H1 (cell line): ENCODE measurements around the gene ST6GALNAC3. TPM values are rescaled to one million over a fixed set of nuclear protein-coding genes. Genes with fewer than 3 reads are reported as not detected.

ENCODE experiments used
- CTCF ChIA-PET: fragments of 300-600 bp; sonication (Branson Sonifier 250); formaldehyde crosslinking; loops from one replicate; lab custom pipeline; 2021; ENCODE audit not compliant: partially characterized antibody; lab: Charles Lee
- POLR2A ChIA-PET: fragments of 300-600 bp; sonication (Branson Sonifier 250); formaldehyde crosslinking; loops from one replicate; lab custom pipeline; 2021; ENCODE audit warnings: inconsistent platforms; ENCODE audit not compliant: partially characterized antibody; lab: Charles Lee
- DNase-seq, 2 experiments: peaks; one replicate each; pipeline versions ENCODE4 v3.0.0 to v3.0.0-alpha.2; 2010 to 2022; ENCODE audit warnings: low spot score in 2 of 2, low read depth in 1 of 2, mixed read lengths in 1 of 2
- FAIRE-seq: peaks from 2 replicates; lab custom pipeline; 2011; peaks lifted over from hg19 to GRCh38; lab: Jason Lieb, UNC
- H2AFZ ChIP-seq: 2 replicates; pipeline ENCODE4 v1.8.1; 2012; ENCODE audit warnings: low read length, inconsistent platforms
- H2AK5ac ChIP-seq: 2 replicates; pipeline ENCODE4 v1.6.1; 2013; ENCODE audit warnings: low read depth, low read length
- H2BK120ac ChIP-seq: replicated peaks from 2 replicates; pipeline ENCODE3; 2013; ENCODE audit warnings: low read depth, low read length, inconsistent platforms
- H2BK12ac ChIP-seq: 2 replicates; pipeline ENCODE4 v1.6.1; 2013; ENCODE audit warnings: low read depth, low read length
- H2BK15ac ChIP-seq: 2 replicates; pipeline ENCODE4 v1.6.1; 2013; ENCODE audit warnings: low read length
- H2BK20ac ChIP-seq: 2 replicates; pipeline ENCODE4 v1.6.1; 2013; ENCODE audit warnings: low read length
- H2BK5ac ChIP-seq: 2 replicates; pipeline ENCODE4 v1.6.1; 2013; ENCODE audit warnings: low read depth, low read length
- H3K14ac ChIP-seq: 2 replicates; pipeline ENCODE4 v1.6.1; 2013; ENCODE audit warnings: inconsistent platforms; ENCODE audit not compliant: insufficient read length
- H3K18ac ChIP-seq: 2 replicates; pipeline ENCODE4 v1.6.1; 2013; ENCODE audit warnings: low read length; ENCODE audit errors: extremely low read depth
- H3K23ac ChIP-seq: 2 replicates; pipeline ENCODE4 v1.6.1; 2013; ENCODE audit warnings: inconsistent platforms; ENCODE audit not compliant: insufficient read length
- H3K23me2 ChIP-seq: 2 replicates; pipeline ENCODE4 v1.6.1; 2013; ENCODE audit warnings: low read depth, low read length
- H3K27ac ChIP-seq: 2 replicates; pipeline ENCODE4 v1.6.1; 2011; ENCODE audit warnings: low read depth, low read length, inconsistent platforms
- H3K27me3 ChIP-seq, 4 experiments: replicated peaks in 1 of 4; 1 replicate in 1 of 4; 2 replicates in 3 of 4; pipeline versions ENCODE4 v1.6.1 to v1.8.1; 2011 to 2013; ENCODE audit warnings: low read length in 3 of 4, mild to moderate bottlenecking in 3 of 4, inconsistent platforms in 2 of 4, mixed read lengths in 2 of 4, moderate library complexity in 1 of 4; ENCODE audit not compliant: control insufficient read depth in 3 of 4, insufficient read depth in 3 of 4; ENCODE audit errors: extremely low read depth in 1 of 4
- H3K36me3 ChIP-seq, 4 experiments: 2 replicates each; pipeline versions ENCODE4 v1.6.1 to v1.8.1; 2011 to 2013; ENCODE audit warnings: mild to moderate bottlenecking in 4 of 4, low read length in 3 of 4, moderate library complexity in 2 of 4, control low read depth in 1 of 4, inconsistent platforms in 1 of 4; ENCODE audit not compliant: insufficient read depth in 4 of 4, control insufficient read depth in 2 of 4
- H3K4ac ChIP-seq: replicated peaks from 2 replicates; pipeline ENCODE3; 2013; ENCODE audit warnings: low read length, low read depth, mixed read lengths, inconsistent platforms; ENCODE audit not compliant: insufficient read length
- H3K4me1 ChIP-seq, 4 experiments: replicated peaks in 1 of 4; 1 replicate in 1 of 4; 2 replicates in 3 of 4; pipeline versions ENCODE4 v1.6.1 to v1.8.1; 2011 to 2013; ENCODE audit warnings: low read length in 3 of 4, inconsistent platforms in 2 of 4, mixed read lengths in 1 of 4; ENCODE audit not compliant: insufficient read depth in 4 of 4, control insufficient read depth in 3 of 4
- H3K4me2 ChIP-seq, 2 experiments: 2 replicates each; pipeline versions ENCODE4 v1.6.1 to v1.8.1; 2011 to 2013; ENCODE audit warnings: low read depth in 2 of 2, low read length in 2 of 2, control low read depth in 1 of 2, inconsistent platforms in 1 of 2, mild to moderate bottlenecking in 1 of 2; ENCODE audit not compliant: insufficient read depth in 1 of 2
- H3K4me3 ChIP-seq, 4 experiments: fragments of 200-600, 300-600 bp in 1 of 4; sonication (generic), shearing (Covaris generic), sonication (Bioruptor Twin) in 1 of 4; 2 replicates each; pipeline versions ENCODE4 v1.5.1 to v1.8.1; 2011 to 2016; ENCODE audit warnings: low read length in 4 of 4, low read depth in 3 of 4, control low read depth in 2 of 4, inconsistent platforms in 2 of 4, mild to moderate bottlenecking in 2 of 4, mixed read lengths in 1 of 4, moderate library complexity in 1 of 4; ENCODE audit not compliant: insufficient read depth in 2 of 4; ENCODE audit errors: extremely low read depth in 1 of 4
- H3K56ac ChIP-seq: replicated peaks from 2 replicates; pipeline ENCODE3; 2013; ENCODE audit warnings: low read depth, mild to moderate bottlenecking, mixed read lengths, low read length, inconsistent platforms; ENCODE audit not compliant: insufficient read length
- H3K79me1 ChIP-seq: 2 replicates; pipeline ENCODE4 v1.6.1; 2013; ENCODE audit warnings: low read depth, low read length, control low read depth
- H3K79me2 ChIP-seq, 2 experiments: 2 replicates each; pipeline versions ENCODE4 v1.6.1 to v1.8.1; 2012 to 2013; ENCODE audit warnings: low read length in 2 of 2, mild to moderate bottlenecking in 2 of 2, inconsistent platforms in 1 of 2; ENCODE audit not compliant: insufficient read depth in 2 of 2, control insufficient read depth in 1 of 2
- H3K9ac ChIP-seq, 4 experiments: replicated peaks in 1 of 4; 1 replicate in 1 of 4; 2 replicates in 3 of 4; pipeline versions ENCODE4 v1.6.1 to v1.8.1; 2011 to 2013; ENCODE audit warnings: low read depth in 3 of 4, low read length in 3 of 4, control low read depth in 2 of 4, mild to moderate bottlenecking in 2 of 4, moderate library complexity in 2 of 4, inconsistent platforms in 1 of 4; ENCODE audit errors: extremely low read depth in 1 of 4
- H3K9me3 ChIP-seq, 2 experiments: 2 replicates each; pipeline versions ENCODE4 v1.6.1 to v1.8.1; 2012 to 2013; ENCODE audit warnings: mild to moderate bottlenecking in 2 of 2, moderate library complexity in 2 of 2, control low read depth in 1 of 2, inconsistent platforms in 1 of 2, low read depth in 1 of 2, low read length in 1 of 2, mixed read lengths in 1 of 2; ENCODE audit not compliant: insufficient read depth in 2 of 2
- H4K20me1 ChIP-seq, 2 experiments: replicated peaks in 1 of 2; 2 replicates each; pipeline versions ENCODE3 to v1.8.1; 2011 to 2013; ENCODE audit warnings: inconsistent platforms in 2 of 2, low read length in 2 of 2, mild to moderate bottlenecking in 1 of 2; ENCODE audit not compliant: insufficient read depth in 2 of 2, control insufficient read depth in 1 of 2
- H4K5ac ChIP-seq: 2 replicates; pipeline ENCODE4 v1.6.1; 2013; ENCODE audit warnings: low read length, low read depth, mixed read lengths, inconsistent platforms; ENCODE audit not compliant: insufficient read length
- H4K8ac ChIP-seq: 2 replicates; pipeline ENCODE4 v1.8.0; 2013; ENCODE audit warnings: mild to moderate bottlenecking, moderate library complexity, low read length, inconsistent platforms; ENCODE audit not compliant: insufficient read depth; ENCODE audit errors: extremely low read depth
- H4K91ac ChIP-seq: replicated peaks from 2 replicates; pipeline ENCODE3; 2013; ENCODE audit warnings: low read length, mixed read lengths, inconsistent platforms; ENCODE audit not compliant: insufficient read length
- CBX5 ChIP-seq: fragments of 300-800, 300-1000 bp; sonication (generic); IDR thresholded peaks from 2 replicates; pipeline ENCODE4 v1.7.1; 2016; ENCODE audit warnings: antibody characterized with exemption, low read length, low read depth
- CEBPB ChIP-seq: IDR thresholded peaks from 2 replicates; pipeline ENCODE4 v1.6.1; 2012; ENCODE audit warnings: low read depth, low read length
- CTBP2 ChIP-seq: IDR thresholded peaks from 2 replicates; pipeline ENCODE4 v1.7.0; 2011; ENCODE audit warnings: borderline replicate concordance, mild to moderate bottlenecking, moderate library complexity, mixed read lengths, low read length; ENCODE audit not compliant: insufficient read depth, insufficient read length
- GABPA ChIP-seq: IDR thresholded peaks from 2 replicates; pipeline ENCODE4 v1.6.1; 2011; ENCODE audit warnings: mild to moderate bottlenecking, low read length, moderate library complexity, borderline replicate concordance; ENCODE audit not compliant: insufficient read depth
- HDAC2 ChIP-seq, 2 experiments: fragments of 300-600 bp in 1 of 2; sonication (generic) in 1 of 2; IDR thresholded peaks; 2 replicates each; pipeline ENCODE4 v1.6.1; 2011 to 2012; ENCODE audit warnings: low read depth in 2 of 2, low read length in 2 of 2, mild to moderate bottlenecking in 2 of 2, moderate library complexity in 2 of 2, borderline replicate concordance in 1 of 2, inconsistent platforms in 1 of 2
- KDM1A ChIP-seq: fragments of 200-600, 300-600 bp; sonication (generic); IDR thresholded peaks from 2 replicates; pipeline ENCODE4 v1.7.1; 2016; ENCODE audit warnings: mild to moderate bottlenecking, low read length, borderline replicate concordance
- SAP30 ChIP-seq: fragments of 300-600 bp; sonication (generic); IDR thresholded peaks from 2 replicates; pipeline ENCODE4 v1.7.1; 2012; ENCODE audit warnings: low read length, moderate library complexity, mild to moderate bottlenecking, inconsistent platforms; ENCODE audit not compliant: insufficient read depth, insufficient replicate concordance
- YY1 ChIP-seq: IDR thresholded peaks from 2 replicates; pipeline ENCODE4 v1.6.1; 2011; ENCODE audit warnings: low read depth, mild to moderate bottlenecking, low read length
- polyA plus RNA-seq, 7 experiments: library from polyadenylated mRNA; depleted of rRNA in 3 of 7; stranded (reverse) in 5 of 7; unstranded in 2 of 7; fragments of >200 nt in 5 of 7; fragments of 200-250 nt in 2 of 7; gene quantifications; 1 replicate in 5 of 7; 2 replicates in 1 of 7; 4 replicates in 1 of 7; pipeline versions ENCODE4 v1.2.1 to v1.2.3, GENCODE V29; 2011 to 2013; ENCODE audit warnings: missing spikeins in 2 of 7, mixed read lengths in 2 of 7
- total RNA-seq: library from RNA; stranded (reverse); fragmentation: NEBNext Ultra II Directional; extraction: Animal tissue kit (Norgen Biotek cat#: 25700); gene quantifications from 2 replicates; pipeline ENCODE4 v1.2.1, GENCODE V29; 2021
- TF ChIP-seq, protein P1 (sequence below): IDR thresholded peaks from 2 replicates; pipeline ENCODE4 v1.6.1; 2012; ENCODE audit warnings: low read length, inconsistent platforms

The ST6GALNAC3 gene
- total and polyA plus RNA-seq, 2 of the 8 experiments (the other 6 are each of a cell fraction or from before 2014, with no cell fraction given), result 4.9 to 19.0 TPM

GRCh38 chr1:76640092-76640491 lies 565.5 kb downstream of the ST6GALNAC3 start:
- Histone ChIP-seq H3K56ac (no peak overlapping the region), H3K23ac (no peak overlapping the region), H4K8ac (no peak overlapping the region), H3K4me1 (no peaks in the 10 kb centered on the region), H3K27me3 (no peaks in the 10 kb centered on the region), H2BK20ac (no peak overlapping the region), H3K79me1 (no peaks in the 10 kb centered on the region), H3K4ac (no peak overlapping the region), H3K36me3 (no peaks in the 10 kb centered on the region), H4K20me1 (no peaks in the 10 kb centered on the region), H3K79me2 (no peaks in the 10 kb centered on the region), H3K4me3 (no peak overlapping the region), H3K27ac (no peak overlapping the region), H2AFZ (no peak overlapping the region), H3K9ac (no peak overlapping the region), H3K9me3 (no peaks in the 10 kb centered on the region), H4K5ac (no peak overlapping the region), H2BK12ac (no peak overlapping the region), H3K18ac (no peak overlapping the region), H2BK15ac (no peak overlapping the region), H3K23me2 (no peaks in the 10 kb centered on the region), H3K14ac (no peak overlapping the region), H4K91ac (no peak overlapping the region), H2BK5ac (no peak overlapping the region), H2AK5ac (no peak overlapping the region), H2BK120ac (no peak overlapping the region), H3K4me2 (no peak overlapping the region)
- no peak for DNase-seq
- no peak for FAIRE-seq
- TF ChIP-seq CTBP2, result no peak
- no peak for TF ChIP-seq CEBPB
- TF ChIP-seq, protein P1, sequence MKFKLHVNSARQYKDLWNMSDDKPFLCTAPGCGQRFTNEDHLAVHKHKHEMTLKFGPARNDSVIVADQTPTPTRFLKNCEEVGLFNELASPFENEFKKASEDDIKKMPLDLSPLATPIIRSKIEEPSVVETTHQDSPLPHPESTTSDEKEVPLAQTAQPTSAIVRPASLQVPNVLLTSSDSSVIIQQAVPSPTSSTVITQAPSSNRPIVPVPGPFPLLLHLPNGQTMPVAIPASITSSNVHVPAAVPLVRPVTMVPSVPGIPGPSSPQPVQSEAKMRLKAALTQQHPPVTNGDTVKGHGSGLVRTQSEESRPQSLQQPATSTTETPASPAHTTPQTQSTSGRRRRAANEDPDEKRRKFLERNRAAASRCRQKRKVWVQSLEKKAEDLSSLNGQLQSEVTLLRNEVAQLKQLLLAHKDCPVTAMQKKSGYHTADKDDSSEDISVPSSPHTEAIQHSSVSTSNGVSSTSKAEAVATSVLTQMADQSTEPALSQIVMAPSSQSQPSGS, result no peak
- TF ChIP-seq YY1, result no peak
- TF ChIP-seq KDM1A, result no peak
- TF ChIP-seq HDAC2 (IDR thresholded peaks at IDR 0.05; ENCODE audit: borderline replicate concordance in 1 of 2, low read depth in 2 of 2, low read length in 2 of 2), result no peak
- no peak for TF ChIP-seq CBX5
- TF ChIP-seq SAP30, result no peak
- no peak for TF ChIP-seq GABPA
- ChIA-PET CTCF (no interaction called here), POLR2A (no interaction called here)
